ENCODE data around the gene ALPK3.

Gene ALPK3

DNA sequence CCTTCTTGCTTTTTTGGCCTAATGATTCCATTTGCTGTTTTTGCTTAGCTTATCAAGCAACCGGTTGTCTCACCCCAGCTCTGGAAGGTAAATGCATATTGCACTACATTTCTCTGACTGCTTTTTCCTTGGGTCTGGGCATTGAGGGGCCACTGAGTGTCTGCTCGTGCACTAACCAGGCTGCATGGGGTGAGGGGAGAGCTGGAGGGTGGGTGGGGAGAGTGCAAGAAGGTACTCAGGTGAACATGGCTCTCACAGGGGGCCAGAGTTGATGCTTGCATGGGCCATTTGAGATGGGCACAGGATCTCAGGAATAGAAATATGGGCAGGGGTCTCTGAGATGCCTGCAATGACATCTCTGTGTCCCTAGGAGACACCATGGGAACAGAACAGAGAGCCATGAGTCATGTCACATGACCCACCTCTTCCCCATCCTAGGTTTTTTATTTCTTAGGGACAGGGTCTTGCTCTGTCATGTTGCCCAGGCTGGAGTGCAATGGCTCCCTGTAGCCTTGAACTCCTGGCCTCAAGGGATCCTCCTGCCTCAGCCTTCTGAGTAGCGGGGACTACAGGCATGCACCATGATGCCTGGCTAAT, 6.2 kb downstream of the ALPK3 start:
- no peak for DNase-seq (ENCODE audit: low read depth)
- no peak overlapping the region for H3K4me3 ChIP-seq (ENCODE audit: low read length)
- TF ChIP-seq, protein P1, sequence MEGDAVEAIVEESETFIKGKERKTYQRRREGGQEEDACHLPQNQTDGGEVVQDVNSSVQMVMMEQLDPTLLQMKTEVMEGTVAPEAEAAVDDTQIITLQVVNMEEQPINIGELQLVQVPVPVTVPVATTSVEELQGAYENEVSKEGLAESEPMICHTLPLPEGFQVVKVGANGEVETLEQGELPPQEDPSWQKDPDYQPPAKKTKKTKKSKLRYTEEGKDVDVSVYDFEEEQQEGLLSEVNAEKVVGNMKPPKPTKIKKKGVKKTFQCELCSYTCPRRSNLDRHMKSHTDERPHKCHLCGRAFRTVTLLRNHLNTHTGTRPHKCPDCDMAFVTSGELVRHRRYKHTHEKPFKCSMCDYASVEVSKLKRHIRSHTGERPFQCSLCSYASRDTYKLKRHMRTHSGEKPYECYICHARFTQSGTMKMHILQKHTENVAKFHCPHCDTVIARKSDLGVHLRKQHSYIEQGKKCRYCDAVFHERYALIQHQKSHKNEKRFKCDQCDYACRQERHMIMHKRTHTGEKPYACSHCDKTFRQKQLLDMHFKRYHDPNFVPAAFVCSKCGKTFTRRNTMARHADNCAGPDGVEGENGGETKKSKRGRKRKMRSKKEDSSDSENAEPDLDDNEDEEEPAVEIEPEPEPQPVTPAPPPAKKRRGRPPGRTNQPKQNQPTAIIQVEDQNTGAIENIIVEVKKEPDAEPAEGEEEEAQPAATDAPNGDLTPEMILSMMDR (IDR thresholded peaks at IDR 0.05; ENCODE audit: insufficient read depth, low read depth, low read length, missing control alignments), result no peak

DNA sequence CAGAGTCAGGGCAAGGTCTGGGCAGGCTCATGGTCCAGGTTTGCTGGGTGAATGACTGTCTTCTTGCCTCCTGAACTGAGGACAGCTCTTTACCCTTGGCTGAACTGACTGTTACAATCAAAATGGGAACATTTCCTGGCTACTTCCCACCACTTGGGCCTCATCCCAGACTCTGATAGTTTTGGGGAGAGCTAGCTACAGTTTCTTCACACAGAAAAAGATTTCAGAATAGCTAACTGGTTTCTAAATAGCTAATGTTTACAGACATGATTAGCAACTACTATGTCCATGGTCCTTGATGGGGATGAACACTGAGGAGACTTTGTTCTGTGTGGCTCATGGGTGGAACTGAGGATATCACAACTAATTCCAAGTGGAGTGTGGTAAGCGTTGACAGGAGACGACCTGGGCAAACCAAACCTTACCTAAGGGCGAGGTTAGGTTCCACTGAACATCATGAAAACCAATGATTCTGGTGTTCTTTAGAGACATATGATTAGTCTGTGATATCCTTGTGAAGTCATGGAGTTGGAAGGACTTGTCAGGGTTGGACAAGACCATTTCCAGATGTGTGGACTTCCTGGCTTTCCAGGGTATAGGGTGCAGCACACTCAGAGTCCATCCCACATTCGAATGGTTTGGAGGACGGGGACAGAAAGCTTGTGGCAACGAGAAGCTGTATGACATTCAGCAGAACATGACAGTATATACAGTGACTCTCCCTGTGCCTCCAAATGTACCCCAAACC, 7.3 kb downstream of the ALPK3 start:
- no peak overlapping the region for H3K4me3 ChIP-seq (ENCODE audit: low read length)
- no peak for DNase-seq (ENCODE audit: low read depth)
- TF ChIP-seq, protein P1 (IDR thresholded peaks at IDR 0.05; ENCODE audit: insufficient read depth, low read depth, low read length, missing control alignments), result no peak

DNA sequence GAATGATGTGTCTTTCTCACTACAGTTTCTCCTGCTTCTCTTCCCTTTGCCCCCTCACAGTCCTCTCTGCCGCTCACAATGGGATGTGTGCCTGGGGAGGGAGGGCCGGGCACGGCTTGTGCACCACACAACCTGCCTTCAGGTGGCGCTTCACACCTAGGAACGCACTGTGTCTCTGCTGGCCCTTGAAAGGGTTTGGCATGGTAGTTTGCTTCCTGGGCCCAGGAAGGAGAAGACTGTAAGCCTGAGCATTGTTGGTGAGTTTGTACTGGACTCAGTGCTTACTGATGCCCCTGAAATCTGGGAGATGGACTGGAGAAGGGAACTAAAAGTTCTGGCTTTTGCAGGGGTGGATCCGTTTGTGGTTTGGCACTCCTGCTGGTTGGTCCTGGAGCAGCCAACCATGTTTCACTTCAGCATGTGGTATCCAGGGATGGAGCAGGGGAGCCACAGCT, 9.2 kb downstream of the ALPK3 start:
- TF ChIP-seq, protein P1 (IDR thresholded peaks at IDR 0.05; ENCODE audit: insufficient read depth, low read depth, low read length, missing control alignments), result peak; percentile 39
- H3K4me3 ChIP-seq (ENCODE audit: low read length), result no peak overlapping the region
- DNase-seq (ENCODE audit: low read depth), result peak; percentile 52

DNA sequence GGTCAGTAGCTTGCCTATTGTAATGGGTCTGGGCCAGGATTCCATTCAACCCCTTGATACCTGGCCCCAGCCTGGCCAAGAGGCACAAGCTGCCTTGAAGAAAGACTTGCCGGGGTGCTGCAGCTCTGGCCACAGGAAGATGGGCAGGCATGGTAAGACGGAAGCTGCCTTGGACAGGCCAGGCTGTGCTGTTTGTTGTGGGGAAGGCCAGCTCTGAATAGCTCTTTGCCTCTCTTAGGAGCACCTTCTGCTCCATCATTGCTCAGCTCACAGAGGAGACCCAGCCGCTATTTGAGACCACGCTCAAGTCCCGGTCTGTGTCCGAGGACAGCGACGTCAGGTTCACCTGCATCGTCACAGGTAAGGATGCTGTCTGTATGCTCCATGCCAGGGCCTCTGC, 10.1 kb downstream of the ALPK3 start:
- TF ChIP-seq, protein P1 (IDR thresholded peaks at IDR 0.05; ENCODE audit: insufficient read depth, low read depth, low read length, missing control alignments), result no peak

DNA sequence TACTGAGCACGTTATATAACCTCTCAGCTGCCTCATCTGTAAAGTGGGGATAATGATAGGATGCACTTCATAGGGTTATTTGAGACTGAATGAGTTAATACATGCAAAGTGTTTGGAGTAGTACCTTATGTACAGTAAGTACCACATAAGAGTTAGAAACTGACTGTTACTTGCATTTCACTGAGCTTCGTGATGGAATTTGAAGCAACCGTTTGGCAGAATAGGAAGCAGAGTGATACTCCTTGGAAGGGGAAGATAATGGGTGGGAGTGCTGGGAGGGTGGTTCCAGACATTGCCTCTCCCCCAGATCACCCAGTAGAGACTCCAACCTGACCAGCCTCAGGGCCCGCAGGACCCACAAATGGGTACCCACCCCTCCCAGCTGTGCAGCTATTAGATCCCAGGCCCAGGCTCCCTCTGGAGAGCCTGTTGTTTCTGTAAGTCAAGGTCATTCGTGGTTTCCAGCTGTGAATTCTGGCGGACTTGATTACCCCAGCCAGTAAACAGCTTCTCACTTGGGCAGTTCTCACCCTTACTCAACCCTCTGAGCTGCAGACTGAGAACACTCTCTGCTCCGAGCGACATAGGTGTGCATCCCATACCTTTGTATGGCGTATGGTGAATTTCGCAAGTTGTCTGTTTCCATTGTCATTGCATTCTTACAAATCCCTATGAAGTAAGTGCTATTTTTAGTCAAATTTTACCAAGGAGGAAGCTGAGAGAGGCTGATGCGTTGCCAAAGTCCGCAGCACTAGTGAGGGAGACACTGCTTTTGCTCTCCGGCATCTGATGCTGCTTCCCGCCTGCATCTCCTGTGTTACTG, 11.1 kb downstream of the ALPK3 start:
- no peak overlapping the region for H3K4me3 ChIP-seq (ENCODE audit: low read length)
- DNase-seq (ENCODE audit: low read depth), result peak; percentile 24
- TF ChIP-seq, protein P1 (IDR thresholded peaks at IDR 0.05; ENCODE audit: insufficient read depth, low read depth, low read length, missing control alignments), result no peak

More for the DNA sequence above, 10.1 kb downstream of the ALPK3 start:
- no peak overlapping the region for H3K4me3 ChIP-seq (ENCODE audit: low read length)
- no peak for DNase-seq (ENCODE audit: low read depth)

DNA sequence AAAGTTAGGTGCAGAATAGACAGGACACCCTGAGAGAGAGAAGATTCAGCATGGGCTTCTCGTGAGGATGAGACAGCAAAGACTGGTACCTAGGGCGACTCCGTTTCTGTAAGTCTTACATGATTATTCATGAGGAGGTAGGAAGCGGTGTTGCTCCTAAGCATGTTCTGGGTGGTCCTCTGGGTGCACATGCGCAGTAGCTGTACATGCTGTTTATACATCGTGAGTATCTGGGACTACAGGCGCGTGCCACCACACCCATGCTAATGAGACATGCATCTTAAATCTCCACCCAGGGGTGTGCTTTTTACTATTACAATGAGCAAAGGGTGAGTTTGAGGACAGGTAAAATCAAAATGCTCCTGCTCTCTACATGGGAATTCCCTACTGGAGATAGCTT, 12.3 kb downstream of the ALPK3 start:
- no peak for DNase-seq (ENCODE audit: low read depth)
- TF ChIP-seq, protein P1 (IDR thresholded peaks at IDR 0.05; ENCODE audit: insufficient read depth, low read depth, low read length, missing control alignments), result no peak
- no peak overlapping the region for H3K4me3 ChIP-seq (ENCODE audit: low read length)

Data from epithelial cell of esophagus (primary cell).